Esophagus muscularis mucosa (tissue), 4 donors: ENCODE data around the gene SPARCL1.

Source experiments
- CTCF ChIP-seq, 3 experiments: fragments of 200-600 bp in 2 of 3; fragments of 450-650 bp in 1 of 3; sonication (generic) in 2 of 3; IDR thresholded peaks; one replicate each; pipeline ENCODE4 v1.5.1; 2017 to 2019; ENCODE audit warnings: antibody characterized with exemption in 3 of 3, mild to moderate bottlenecking in 2 of 3, moderate library complexity in 1 of 3
- EP300 ChIP-seq: sonication (generic); formaldehyde crosslinking; IDR thresholded peaks from one replicate; pipeline ENCODE4 v1.6.1; 2017; ENCODE audit warnings: antibody characterized with exemption
- POLR2A ChIP-seq: fragments of 450-650 bp; IDR thresholded peaks from one replicate; pipeline ENCODE4 v1.6.1; 2017; ENCODE audit warnings: antibody characterized with exemption, moderate library complexity, mild to moderate bottlenecking, low read depth

GRCh38 chr4:87553182-87553581, 24.0 kb upstream of the SPARCL1 start:
- TF ChIP-seq CTCF (IDR thresholded peaks at IDR 0.05): no peak
- TF ChIP-seq POLR2A: no peak
- no peak for TF ChIP-seq EP300
